EL (cell line): ENCODE data around the gene MICU1.
A peak's percentile ranks its signal among the peaks of the same experiment; 100 is the strongest.
"Not testable (repeated sequence)": the region's sequence is repeated elsewhere in the genome, so short reads cannot be mapped to it uniquely, and the experiment has no call there.

Experiments used
- DNase-seq: peaks from one replicate; pipeline ENCODE4 v3.0.0-alpha.2; 2016

MICU1 gene

GRCh38 chr10:72552857-72553256 lies 73.0 kb downstream of the MICU1 start:
- DNase-seq = peak; percentile 53

GRCh38 chr10:72550239-72550638 lies 75.6 kb downstream of the MICU1 start:
- DNase-seq = no peak

GRCh38 chr10:72545546-72545945 lies 80.3 kb downstream of the MICU1 start:
- DNase-seq = no peak

GRCh38 chr10:72543855-72544254 lies 82.0 kb downstream of the MICU1 start:
- DNase-seq = not testable (repeated sequence)

GRCh38 chr10:72542396-72542815 lies 83.5 kb downstream of the MICU1 start:
- DNase-seq = no peak

- DNase-seq = no peak
Measured at GRCh38 chr10:72541337-72541736, 84.5 kb downstream of the MICU1 start.

- no peak for DNase-seq
Measured at GRCh38 chr10:72540193-72540807, 85.6 kb downstream of the MICU1 start.

- DNase-seq = no peak
Measured at GRCh38 chr10:72539137-72539536, 86.7 kb downstream of the MICU1 start.

GRCh38 chr10:72525689-72526088 lies 100.2 kb downstream of the MICU1 start:
- DNase-seq = no peak

GRCh38 chr10:72525277-72525676 lies 100.6 kb downstream of the MICU1 start:
- DNase-seq = peak; percentile 62

GRCh38 chr10:72524489-72524888 lies 101.4 kb downstream of the MICU1 start:
- no peak for DNase-seq

- DNase-seq = no peak
Measured at GRCh38 chr10:72523932-72524396, 101.9 kb downstream of the MICU1 start.

- DNase-seq = no peak
Measured at GRCh38 chr10:72523062-72523461, 102.8 kb downstream of the MICU1 start.

- no peak for DNase-seq
Measured at GRCh38 chr10:72517244-72517643, 108.6 kb downstream of the MICU1 start.

- DNase-seq = no peak
Measured at GRCh38 chr10:72515455-72515854, 110.4 kb downstream of the MICU1 start.

- DNase-seq = no peak
Measured at GRCh38 chr10:72513910-72514309, 112.0 kb downstream of the MICU1 start.

- no peak for DNase-seq
Measured at GRCh38 chr10:72511459-72511858, 114.4 kb downstream of the MICU1 start.

GRCh38 chr10:72509941-72510340 lies 115.9 kb downstream of the MICU1 start:
- DNase-seq = no peak

- no peak for DNase-seq
Measured at GRCh38 chr10:72509206-72509799, 116.6 kb downstream of the MICU1 start.

- DNase-seq = no peak
Measured at GRCh38 chr10:72508033-72508432, 117.8 kb downstream of the MICU1 start.

GRCh38 chr10:72506474-72506873 lies 119.4 kb downstream of the MICU1 start:
- no peak for DNase-seq

GRCh38 chr10:72505435-72505834 lies 120.4 kb downstream of the MICU1 start:
- DNase-seq = no peak

- no peak for DNase-seq
Measured at GRCh38 chr10:72503694-72504438, 122.0 kb downstream of the MICU1 start.

GRCh38 chr10:72503241-72503640 lies 122.6 kb downstream of the MICU1 start:
- peak; percentile 74 for DNase-seq
